ENCODE data around the gene JADE2.

JADE2 gene

GRCh38 chr5:134620634-134621033 lies 95.2 kb downstream of the JADE2 start:
- no peak for DNase-seq (ENCODE audit: low read depth)
- no peak for TF ChIP-seq CTCF (IDR thresholded peaks at IDR 0.05; ENCODE audit: insufficient read depth, low read depth, low read length, missing control alignments)
- no peak overlapping the region for H3K4me3 ChIP-seq (ENCODE audit: low read depth, low read length)

GRCh38 chr5:134625559-134625958 lies 100.1 kb downstream of the JADE2 start:
- DNase-seq (ENCODE audit: low read depth), result no peak
- no peak for TF ChIP-seq CTCF (IDR thresholded peaks at IDR 0.05; ENCODE audit: insufficient read depth, low read depth, low read length, missing control alignments)

GRCh38 chr5:134626369-134627014 lies 101.0 kb downstream of the JADE2 start:
- TF ChIP-seq CTCF (IDR thresholded peaks at IDR 0.05; ENCODE audit: insufficient read depth, low read depth, low read length, missing control alignments), result no peak

More at GRCh38 chr5:134625559-134625958, 100.1 kb downstream of the JADE2 start:
- H3K4me3 ChIP-seq (ENCODE audit: low read depth, low read length), result no peak overlapping the region

More at GRCh38 chr5:134626369-134627014, 101.0 kb downstream of the JADE2 start:
- no peak for DNase-seq (ENCODE audit: low read depth)
- H3K4me3 ChIP-seq (ENCODE audit: low read depth, low read length), result no peak overlapping the region

All from GM12865 (cell line).